Ishikawa (cell line): ENCODE data around the gene HOXC4.

Experiments used
- CEBPB ChIP-seq: IDR thresholded peaks from 2 replicates; pipeline ENCODE4 v1.6.1; 2012
- CREB1 ChIP-seq: IDR thresholded peaks from 2 replicates; pipeline ENCODE4 v1.6.1; 2012; ENCODE audit warnings: low read depth
- EGR1 ChIP-seq: IDR thresholded peaks from 2 replicates; pipeline ENCODE4 v1.6.1; 2012
- EP300 ChIP-seq: IDR thresholded peaks from 2 replicates; pipeline ENCODE4 v1.6.1; 2012; ENCODE audit warnings: borderline replicate concordance
- FOXM1 ChIP-seq: IDR thresholded peaks from 2 replicates; pipeline ENCODE4 v1.6.1; 2012; ENCODE audit warnings: low read depth, borderline replicate concordance
- NFIC ChIP-seq: IDR thresholded peaks from 2 replicates; pipeline ENCODE4 v1.6.1; 2012
- RAD21 ChIP-seq: IDR thresholded peaks from 2 replicates; pipeline ENCODE4 v1.6.1; 2012; ENCODE audit warnings: low read depth
- TAF1 ChIP-seq: IDR thresholded peaks from 2 replicates; pipeline ENCODE4 v1.6.1; 2012; ENCODE audit warnings: low read depth, mild to moderate bottlenecking
- TCF12 ChIP-seq: IDR thresholded peaks from 2 replicates; pipeline ENCODE4 v1.6.1; 2012; ENCODE audit warnings: low read depth
- TEAD4 ChIP-seq: IDR thresholded peaks from 2 replicates; pipeline ENCODE4 v1.6.1; 2012
- YY1 ChIP-seq: IDR thresholded peaks from 2 replicates; pipeline ENCODE4 v1.6.1; 2012; ENCODE audit warnings: low read depth
- ZBTB7A ChIP-seq: IDR thresholded peaks from 2 replicates; pipeline ENCODE4 v1.6.1; 2012; ENCODE audit warnings: low read depth
- TF ChIP-seq, protein P1 (sequence below): IDR thresholded peaks from 2 replicates; pipeline ENCODE4 v1.6.1; 2012
- TF ChIP-seq, protein P2 (sequence below): IDR thresholded peaks from 2 replicates; pipeline ENCODE4 v1.6.1; 2012
- TF ChIP-seq, protein P3 (sequence below): IDR thresholded peaks from 2 replicates; pipeline ENCODE4 v1.6.1; 2012; ENCODE audit warnings: low read depth, mild to moderate bottlenecking

HOXC4 gene

DNA sequence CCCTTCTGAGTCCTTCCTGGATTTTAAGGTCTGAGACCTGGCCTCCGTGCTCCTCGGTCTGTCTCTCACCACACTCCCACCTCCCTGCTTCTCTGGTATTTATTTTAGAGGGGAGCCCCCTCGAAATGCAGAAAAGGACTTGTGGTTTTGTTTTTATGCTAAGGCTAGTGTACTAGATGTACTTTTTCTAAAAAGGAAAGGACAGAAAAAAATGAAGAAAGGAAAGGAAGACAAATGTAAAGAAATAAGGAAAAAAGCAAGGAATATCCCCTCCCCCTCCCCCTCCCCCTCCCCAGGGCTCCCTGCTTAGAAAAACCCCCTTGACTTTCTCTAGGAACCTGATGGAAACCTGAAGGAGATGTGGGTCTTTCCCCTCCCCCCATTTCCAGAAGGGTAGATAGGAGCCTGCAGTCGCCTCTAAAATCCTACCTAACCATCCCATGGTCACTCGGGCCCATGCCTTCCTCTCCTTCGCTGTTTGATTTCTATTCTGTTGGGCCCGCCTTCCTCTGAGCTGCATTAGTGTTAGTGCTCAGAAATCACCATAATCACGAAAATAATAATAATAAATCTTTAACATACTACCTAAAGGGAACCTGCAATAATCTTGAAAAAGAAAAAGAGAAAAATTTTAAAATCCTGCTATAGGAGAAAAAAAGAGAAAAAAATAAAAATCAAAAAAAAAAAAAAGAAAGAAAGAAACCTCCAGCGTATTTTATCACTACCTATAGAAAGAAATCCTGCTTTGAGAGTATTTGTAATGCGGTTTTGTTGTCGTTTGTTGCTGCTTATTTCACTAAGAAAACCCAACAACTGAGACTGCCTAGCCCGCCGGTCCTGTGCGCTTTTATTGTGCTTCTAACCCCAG lies 41.7 kb upstream of the HOXC4 start:
- TF ChIP-seq, protein P1, sequence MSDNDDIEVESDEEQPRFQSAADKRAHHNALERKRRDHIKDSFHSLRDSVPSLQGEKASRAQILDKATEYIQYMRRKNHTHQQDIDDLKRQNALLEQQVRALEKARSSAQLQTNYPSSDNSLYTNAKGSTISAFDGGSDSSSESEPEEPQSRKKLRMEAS = no peak
- no peak for TF ChIP-seq CREB1

DNA sequence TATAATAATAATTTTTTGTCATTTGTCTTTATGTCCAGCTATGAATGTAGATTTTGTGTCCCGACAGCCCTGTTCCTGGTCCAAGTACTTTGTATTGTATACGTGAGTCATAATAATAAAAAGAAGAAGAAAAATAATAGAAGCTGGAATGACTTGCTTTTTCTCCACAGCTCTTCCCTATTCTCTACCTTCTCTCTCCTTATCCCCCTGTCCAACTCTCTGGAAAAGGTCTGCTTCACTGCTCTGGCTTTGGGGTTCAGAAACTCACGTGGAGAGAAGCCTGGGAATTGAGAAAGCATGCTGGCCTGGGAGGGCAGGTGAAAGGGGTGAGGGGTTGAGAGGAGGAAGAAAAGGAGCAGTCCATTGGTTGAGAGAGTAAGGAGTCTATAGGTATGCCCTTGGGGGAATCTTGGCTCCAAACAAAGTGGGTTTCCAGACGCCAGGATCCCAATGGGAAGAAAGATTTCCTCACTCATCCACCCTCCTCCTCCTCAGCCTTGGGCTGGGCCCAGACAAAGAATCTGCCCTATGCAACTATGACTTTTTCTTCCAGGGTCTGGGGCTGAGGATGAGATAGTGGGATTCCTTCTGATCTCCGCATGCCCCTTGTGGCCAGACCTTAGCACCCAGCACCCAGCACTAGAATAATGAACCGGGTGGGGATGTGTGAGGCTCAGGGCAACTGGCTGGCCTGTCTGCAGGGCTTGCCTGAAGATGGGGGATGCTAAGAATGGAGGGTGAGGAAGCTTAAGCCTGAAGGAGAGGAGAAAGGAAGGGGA lies 40.8 kb upstream of the HOXC4 start:
- TF ChIP-seq CEBPB (no peak), EGR1 (no peak), RAD21 (no peak), ZBTB7A (no peak), FOXM1 (no peak)
- TF ChIP-seq, protein P1 = no peak

DNA sequence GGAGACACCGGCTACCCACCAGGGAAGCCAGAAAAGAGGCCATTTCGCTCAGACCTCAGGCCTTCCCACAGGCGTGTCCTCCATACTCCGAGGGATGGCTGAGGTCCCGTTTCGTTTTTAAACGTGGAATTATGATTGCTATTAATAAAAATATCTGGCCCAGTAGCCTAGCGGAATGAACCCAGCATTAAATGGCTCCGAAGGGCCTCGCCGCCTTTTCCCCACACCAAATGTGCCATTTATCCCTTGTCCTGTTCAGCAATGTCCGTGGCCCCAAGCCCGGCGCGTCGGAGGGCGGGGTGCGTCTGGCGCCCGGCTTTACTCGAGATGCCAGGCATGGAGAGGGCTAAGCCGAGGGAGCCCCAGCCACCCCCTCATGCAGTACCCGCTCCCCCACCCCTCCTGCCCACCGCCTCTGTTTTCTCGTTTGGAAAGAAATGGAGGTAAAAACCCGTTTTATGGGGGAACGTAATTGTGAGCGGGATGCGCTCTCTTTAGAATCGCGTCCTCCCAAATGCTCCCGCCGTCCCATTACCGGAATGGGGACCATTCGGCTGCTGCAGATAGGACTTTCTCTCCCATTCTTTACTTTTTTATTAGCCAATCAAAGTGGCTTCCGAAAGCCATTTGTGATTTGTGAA lies 39.1 kb upstream of the HOXC4 start:
- TF ChIP-seq NFIC (no peak), TCF12 (no peak), RAD21 (no peak)

DNA sequence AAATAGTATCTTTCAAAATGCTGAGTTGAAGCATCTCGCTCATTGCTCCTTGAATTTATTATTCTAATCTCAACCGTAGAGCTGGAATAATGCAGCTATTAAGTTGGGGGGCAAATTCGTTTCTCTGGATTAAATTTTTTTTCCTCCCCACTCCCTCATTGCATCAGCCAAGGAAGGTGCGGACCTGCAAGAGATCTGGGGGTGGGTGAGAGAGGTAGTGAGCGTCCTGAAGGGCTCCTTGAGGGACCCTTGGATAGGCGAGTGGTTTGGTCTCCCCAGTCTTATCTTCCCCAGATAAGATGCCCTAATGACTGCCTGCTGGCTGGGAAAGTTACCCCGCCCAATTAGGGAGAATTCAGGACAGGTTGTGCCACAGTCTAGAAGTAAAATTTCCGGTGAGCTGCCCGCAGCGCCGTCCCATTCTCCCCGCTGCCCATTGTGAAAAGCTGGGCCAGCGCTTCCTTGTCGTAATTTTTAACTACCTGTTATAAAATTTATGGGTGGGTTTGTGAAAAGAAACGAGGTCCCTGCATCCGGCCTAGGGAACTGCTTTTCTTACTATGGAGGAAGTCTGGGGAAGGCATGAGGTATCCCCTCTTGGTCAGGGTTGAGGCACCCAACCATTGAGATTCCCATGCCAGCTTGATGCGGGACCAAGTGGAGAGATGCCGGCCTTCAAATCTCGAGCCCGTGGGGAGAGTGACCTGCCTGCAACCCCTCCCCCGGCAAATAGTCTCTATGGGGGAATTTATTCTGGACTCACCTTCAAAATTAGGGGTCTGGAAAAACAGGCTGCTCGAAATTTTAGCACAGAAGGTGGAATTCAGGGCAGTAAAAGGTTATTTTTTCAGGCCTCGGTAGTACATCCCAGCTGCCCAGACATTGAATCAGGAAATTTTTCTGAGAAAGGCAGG lies 38.4 kb upstream of the HOXC4 start:
- no peak for TF ChIP-seq RAD21
- no peak for TF ChIP-seq ZBTB7A
- no peak for TF ChIP-seq YY1
- no peak for TF ChIP-seq EP300
- no peak for TF ChIP-seq FOXM1
- no peak for TF ChIP-seq TEAD4
- TF ChIP-seq EGR1 = no peak
- TF ChIP-seq CEBPB = no peak

DNA sequence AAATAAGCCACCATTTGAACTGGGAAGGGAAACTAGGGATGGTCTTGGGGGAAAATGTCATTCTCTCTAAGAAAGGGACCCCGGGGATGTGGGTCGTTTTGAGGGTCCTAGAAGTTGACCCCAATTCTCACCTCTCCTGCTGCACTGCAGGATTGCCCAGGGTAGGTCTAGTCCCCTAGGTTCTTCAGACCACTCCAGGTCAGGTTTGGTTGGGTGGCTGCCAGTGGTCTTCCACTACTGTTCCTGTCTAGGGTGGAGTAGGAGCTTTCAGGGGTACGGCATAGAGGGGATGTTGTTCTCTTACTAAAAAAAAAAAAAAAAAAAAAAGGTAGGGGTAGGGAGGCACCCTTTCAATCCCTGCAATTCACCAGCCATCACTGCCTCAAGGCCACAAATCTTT lies 37.6 kb upstream of the HOXC4 start:
- TF ChIP-seq RAD21 = no peak
- TF ChIP-seq EGR1 = no peak
- no peak for TF ChIP-seq TAF1
- no peak for TF ChIP-seq YY1
- no peak for TF ChIP-seq CREB1
- no peak for TF ChIP-seq EP300
- TF ChIP-seq CEBPB = no peak
- no peak for TF ChIP-seq NFIC

DNA sequence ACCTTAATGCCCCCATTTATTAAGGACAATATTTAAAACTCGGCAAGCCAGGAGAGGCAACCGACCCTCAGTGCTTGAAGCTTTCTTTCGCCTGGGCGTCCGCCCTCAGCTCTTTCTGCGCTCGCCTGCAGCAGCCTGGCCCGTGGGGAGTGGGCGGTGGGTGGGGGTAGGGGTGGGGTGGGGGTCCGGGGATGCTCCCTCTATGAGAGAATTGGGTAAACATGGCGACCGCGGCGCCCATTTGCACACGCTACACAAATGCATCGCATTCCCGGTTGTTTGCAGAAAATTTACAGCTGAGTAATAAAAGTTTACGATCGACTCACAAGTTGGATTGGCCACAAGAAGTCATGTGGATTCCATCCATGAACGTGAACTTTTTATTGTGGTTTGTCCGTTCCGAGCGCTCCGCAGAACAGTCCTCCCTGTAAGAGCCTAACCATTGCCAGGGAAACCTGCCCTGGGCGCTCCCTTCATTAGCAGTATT lies 37.1 kb upstream of the HOXC4 start:
- TF ChIP-seq YY1 (0 out of 2 replicates have a peak, but pooled peaks have one; percentile 52), NFIC (no peak)
- TF ChIP-seq, protein P1 = no peak

DNA sequence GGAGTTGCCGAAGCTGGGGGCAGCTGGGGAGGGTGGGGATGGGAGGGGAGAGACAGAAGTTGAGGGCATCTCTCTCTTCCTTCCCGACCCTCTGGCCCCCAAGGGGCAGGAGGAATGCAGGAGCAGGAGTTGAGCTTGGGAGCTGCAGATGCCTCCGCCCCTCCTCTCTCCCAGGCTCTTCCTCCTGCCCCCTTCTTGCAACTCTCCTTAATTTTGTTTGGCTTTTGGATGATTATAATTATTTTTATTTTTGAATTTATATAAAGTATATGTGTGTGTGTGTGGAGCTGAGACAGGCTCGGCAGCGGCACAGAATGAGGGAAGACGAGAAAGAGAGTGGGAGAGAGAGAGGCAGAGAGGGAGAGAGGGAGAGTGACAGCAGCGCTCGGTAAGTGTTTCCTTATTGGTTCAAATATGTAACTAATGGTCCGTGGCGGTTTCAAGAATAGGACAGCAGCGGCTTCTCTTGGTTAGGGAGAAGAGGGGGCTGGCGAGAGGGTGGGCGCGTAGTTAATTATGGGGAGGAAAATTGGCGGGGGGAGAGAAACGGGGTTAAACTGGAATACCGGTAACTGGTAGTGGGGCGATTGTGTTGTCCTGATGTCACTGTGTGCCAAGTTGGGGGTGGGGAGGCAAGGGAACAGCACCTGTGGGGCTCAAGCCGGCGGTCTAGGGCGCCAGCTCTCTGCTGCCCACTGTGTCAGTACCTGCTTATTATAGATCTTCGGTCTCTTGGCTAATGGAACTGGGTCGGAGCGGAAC lies 36.4 kb upstream of the HOXC4 start:
- TF ChIP-seq TEAD4 = no peak
- TF ChIP-seq EP300 = no peak
- TF ChIP-seq, protein P2, sequence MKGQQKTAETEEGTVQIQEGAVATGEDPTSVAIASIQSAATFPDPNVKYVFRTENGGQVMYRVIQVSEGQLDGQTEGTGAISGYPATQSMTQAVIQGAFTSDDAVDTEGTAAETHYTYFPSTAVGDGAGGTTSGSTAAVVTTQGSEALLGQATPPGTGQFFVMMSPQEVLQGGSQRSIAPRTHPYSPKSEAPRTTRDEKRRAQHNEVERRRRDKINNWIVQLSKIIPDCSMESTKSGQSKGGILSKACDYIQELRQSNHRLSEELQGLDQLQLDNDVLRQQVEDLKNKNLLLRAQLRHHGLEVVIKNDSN = no peak
- no peak for TF ChIP-seq FOXM1
- TF ChIP-seq TAF1 = no peak
- no peak for TF ChIP-seq EGR1
- peak; percentile 42; the same call in 1 of the 2 replicates for TF ChIP-seq ZBTB7A
- TF ChIP-seq, protein P3, sequence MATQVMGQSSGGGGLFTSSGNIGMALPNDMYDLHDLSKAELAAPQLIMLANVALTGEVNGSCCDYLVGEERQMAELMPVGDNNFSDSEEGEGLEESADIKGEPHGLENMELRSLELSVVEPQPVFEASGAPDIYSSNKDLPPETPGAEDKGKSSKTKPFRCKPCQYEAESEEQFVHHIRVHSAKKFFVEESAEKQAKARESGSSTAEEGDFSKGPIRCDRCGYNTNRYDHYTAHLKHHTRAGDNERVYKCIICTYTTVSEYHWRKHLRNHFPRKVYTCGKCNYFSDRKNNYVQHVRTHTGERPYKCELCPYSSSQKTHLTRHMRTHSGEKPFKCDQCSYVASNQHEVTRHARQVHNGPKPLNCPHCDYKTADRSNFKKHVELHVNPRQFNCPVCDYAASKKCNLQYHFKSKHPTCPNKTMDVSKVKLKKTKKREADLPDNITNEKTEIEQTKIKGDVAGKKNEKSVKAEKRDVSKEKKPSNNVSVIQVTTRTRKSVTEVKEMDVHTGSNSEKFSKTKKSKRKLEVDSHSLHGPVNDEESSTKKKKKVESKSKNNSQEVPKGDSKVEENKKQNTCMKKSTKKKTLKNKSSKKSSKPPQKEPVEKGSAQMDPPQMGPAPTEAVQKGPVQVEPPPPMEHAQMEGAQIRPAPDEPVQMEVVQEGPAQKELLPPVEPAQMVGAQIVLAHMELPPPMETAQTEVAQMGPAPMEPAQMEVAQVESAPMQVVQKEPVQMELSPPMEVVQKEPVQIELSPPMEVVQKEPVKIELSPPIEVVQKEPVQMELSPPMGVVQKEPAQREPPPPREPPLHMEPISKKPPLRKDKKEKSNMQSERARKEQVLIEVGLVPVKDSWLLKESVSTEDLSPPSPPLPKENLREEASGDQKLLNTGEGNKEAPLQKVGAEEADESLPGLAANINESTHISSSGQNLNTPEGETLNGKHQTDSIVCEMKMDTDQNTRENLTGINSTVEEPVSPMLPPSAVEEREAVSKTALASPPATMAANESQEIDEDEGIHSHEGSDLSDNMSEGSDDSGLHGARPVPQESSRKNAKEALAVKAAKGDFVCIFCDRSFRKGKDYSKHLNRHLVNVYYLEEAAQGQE = no peak
- TF ChIP-seq NFIC = peak; percentile 32; the same call in 1 of the 2 replicates
- TF ChIP-seq, protein P1 = peak; percentile 17; the same call in 1 of the 2 replicates
